Pancreas (tissue), 10 donors: ENCODE data around the gene TSC22D1. TPM values are rescaled to one million over a fixed set of nuclear protein-coding genes. Genes with fewer than 3 reads are reported as not detected.
A peak's percentile ranks its signal among the peaks of the same experiment; 100 is the strongest.

Experiments
- ATAC-seq, 4 donors: fragments of 200-7000 bp; cut with Tn5 transposase; one replicate each; pipeline versions ENCODE4 v1.8.0 to v1.9.1; 2020; ENCODE audit warnings: mild to moderate bottlenecking in 4 of 4, moderate library complexity in 4 of 4
- DNase-seq, 6 donors: peaks; one replicate each; pipeline ENCODE4 v3.0.0-alpha.2; 2020
- FAIRE-seq: peaks from 2 replicates; lab custom pipeline; 2012; peaks lifted over from hg19 to GRCh38; lab: Jason Lieb, UNC
- H3K27ac ChIP-seq, 4 donors: fragments of 200-600 bp; sonication (generic); 1 replicate in 3 of 4; 2 replicates in 1 of 4; pipeline versions ENCODE4 v1.5.0 to v1.8.0; 2020
- H3K27me3 ChIP-seq, 4 donors: fragments of 200-600 bp; one replicate each; pipeline ENCODE4 v1.8.0; 2021
- H3K36me3 ChIP-seq, 3 donors: fragments of 200-600 bp; sonication (generic) in 1 of 3; one replicate each; pipeline versions ENCODE4 v1.5.0 to v1.8.0; 2020 to 2021
- H3K4me1 ChIP-seq, 3 donors: fragments of 200-600 bp; one replicate each; pipeline ENCODE4 v1.8.0; 2021
- H3K4me3 ChIP-seq, 4 donors: fragments of 200-600 bp; sonication (generic) in 2 of 4; one replicate each; pipeline versions ENCODE4 v1.5.0 to v1.8.0; 2020 to 2021
- H3K9me3 ChIP-seq, 4 donors: fragments of 200-600 bp; one replicate each; pipeline ENCODE4 v1.8.0; 2021
- WGBS, 2 donors: extraction: QIAGEN DNeasy Blood & Tissue Kit; methylation state at CpG; one replicate each; pipeline ENCODE4 v1.1.7; 2013; 5-methylcytosine and 5-hydroxymethylcytosine counted together
- intact Hi-C, 3 donors: fragments of 100-400 bp; cut with DNase I; formaldehyde crosslinking; loops; one replicate each; pipeline versions ENCODE4 v1.11.1 to v1.14.2; 2022
- polyA plus RNA-seq, 2 donors: library from polyadenylated mRNA; stranded (reverse); fragments of 200-250 nt; gene quantifications; one replicate each; pipeline ENCODE4 v1.2.3, GENCODE V29; 2013
- total RNA-seq, 6 donors: library from RNA; stranded (reverse); fragmentation: NEBNext Ultra II Directional in 4 of 6; extraction: Animal tissue kit (Norgen Biotek cat#: 25700) in 4 of 6; gene quantifications; one replicate each; pipeline versions ENCODE4 v1.2.1 to v1.2.4, GENCODE V29; 2021 to 2023
- TF ChIP-seq, protein P1 (sequence below), 4 donors: fragments of 200-600 bp; sonication (generic) in 3 of 4; IDR thresholded peaks; one replicate each; pipeline versions ENCODE4 v1.5.0 to v1.8.0; 2021; ENCODE audit warnings: antibody characterized with exemption in 4 of 4
- donor health status: healthy with polysubstance abuse.
- donor health status: DM: no; HTN: no; CAD: no; lungs with moderate emphysema.
- donor health status: DM: no; HTN: no; CAD: no.
- donor health status: control.
- donor health status: control.
- donor health status: Bipolar disorder and iron deficiency.
- donor health status: DM: yes; HTN: yes; CAD: no.
- donor health status: DM: no; HTN: no; CAD: no.
- donor health status: DM: no; HTN: no; CAD: no.
- donor health status: DM: yes; HTN: yes; CAD: no.

Gene TSC22D1
- total and polyA plus RNA-seq, 8 donors, result 16.8 to 49.9 (median 30.2) TPM

GRCh38 chr13:44474122-44474910, 101.8 kb downstream of the TSC22D1 start:
- peak in 3 of 4 donors; percentile 57 to 62 (median 58) for ATAC-seq
- Histone ChIP-seq H3K9me3 (no peaks in the 10 kb centered on the region), H3K4me3 (no peak overlapping the region), H3K4me1 (no peaks in the 10 kb centered on the region), H3K36me3 (no peaks in the 10 kb centered on the region), H3K27me3 (no peaks in the 10 kb centered on the region), H3K27ac (no peak overlapping the region)
- 82% methylated on average over 4 of the region's 4 CpGs for WGBS, 2 donors
- intact Hi-C loops, result no loop called here
- no peak for DNase-seq
- TF ChIP-seq, protein P1, sequence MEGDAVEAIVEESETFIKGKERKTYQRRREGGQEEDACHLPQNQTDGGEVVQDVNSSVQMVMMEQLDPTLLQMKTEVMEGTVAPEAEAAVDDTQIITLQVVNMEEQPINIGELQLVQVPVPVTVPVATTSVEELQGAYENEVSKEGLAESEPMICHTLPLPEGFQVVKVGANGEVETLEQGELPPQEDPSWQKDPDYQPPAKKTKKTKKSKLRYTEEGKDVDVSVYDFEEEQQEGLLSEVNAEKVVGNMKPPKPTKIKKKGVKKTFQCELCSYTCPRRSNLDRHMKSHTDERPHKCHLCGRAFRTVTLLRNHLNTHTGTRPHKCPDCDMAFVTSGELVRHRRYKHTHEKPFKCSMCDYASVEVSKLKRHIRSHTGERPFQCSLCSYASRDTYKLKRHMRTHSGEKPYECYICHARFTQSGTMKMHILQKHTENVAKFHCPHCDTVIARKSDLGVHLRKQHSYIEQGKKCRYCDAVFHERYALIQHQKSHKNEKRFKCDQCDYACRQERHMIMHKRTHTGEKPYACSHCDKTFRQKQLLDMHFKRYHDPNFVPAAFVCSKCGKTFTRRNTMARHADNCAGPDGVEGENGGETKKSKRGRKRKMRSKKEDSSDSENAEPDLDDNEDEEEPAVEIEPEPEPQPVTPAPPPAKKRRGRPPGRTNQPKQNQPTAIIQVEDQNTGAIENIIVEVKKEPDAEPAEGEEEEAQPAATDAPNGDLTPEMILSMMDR (IDR thresholded peaks at IDR 0.05), result no peak
- FAIRE-seq, result no peak

DNA sequence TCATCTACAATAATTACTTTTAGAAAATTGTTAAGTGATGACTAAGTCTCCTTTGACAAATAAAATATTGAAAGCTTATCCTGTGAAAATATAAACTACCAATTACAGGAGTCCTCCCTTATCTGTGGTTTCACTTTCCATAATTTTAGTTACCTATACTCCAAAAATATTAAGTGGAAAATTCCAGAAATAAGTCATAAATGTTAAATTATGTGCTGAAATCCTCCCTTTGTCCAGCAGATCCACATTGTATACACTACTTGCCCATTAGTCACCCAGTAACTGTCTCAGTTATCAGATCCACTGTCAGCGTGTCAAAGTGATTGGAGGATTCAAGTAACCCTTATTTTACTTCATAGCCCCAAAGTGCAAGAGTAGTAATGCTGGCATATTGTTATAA, 104.4 kb downstream of the TSC22D1 start:
- FAIRE-seq (no peak), DNase-seq (no peak), ATAC-seq (no peak)
- Histone ChIP-seq H3K9me3 (no peaks in the 10 kb centered on the region), H3K27ac (no peak overlapping the region), H3K4me1 (no peaks in the 10 kb centered on the region), H3K36me3 (no peaks in the 10 kb centered on the region), H3K4me3 (no peak overlapping the region), H3K27me3 (no peaks in the 10 kb centered on the region)
- intact Hi-C loops, result no loop called here
- TF ChIP-seq, protein P1 (IDR thresholded peaks at IDR 0.05), result no peak
- 48 to 69% methylated on average over 1 of the region's 1 CpG for WGBS, 2 donors

DNA sequence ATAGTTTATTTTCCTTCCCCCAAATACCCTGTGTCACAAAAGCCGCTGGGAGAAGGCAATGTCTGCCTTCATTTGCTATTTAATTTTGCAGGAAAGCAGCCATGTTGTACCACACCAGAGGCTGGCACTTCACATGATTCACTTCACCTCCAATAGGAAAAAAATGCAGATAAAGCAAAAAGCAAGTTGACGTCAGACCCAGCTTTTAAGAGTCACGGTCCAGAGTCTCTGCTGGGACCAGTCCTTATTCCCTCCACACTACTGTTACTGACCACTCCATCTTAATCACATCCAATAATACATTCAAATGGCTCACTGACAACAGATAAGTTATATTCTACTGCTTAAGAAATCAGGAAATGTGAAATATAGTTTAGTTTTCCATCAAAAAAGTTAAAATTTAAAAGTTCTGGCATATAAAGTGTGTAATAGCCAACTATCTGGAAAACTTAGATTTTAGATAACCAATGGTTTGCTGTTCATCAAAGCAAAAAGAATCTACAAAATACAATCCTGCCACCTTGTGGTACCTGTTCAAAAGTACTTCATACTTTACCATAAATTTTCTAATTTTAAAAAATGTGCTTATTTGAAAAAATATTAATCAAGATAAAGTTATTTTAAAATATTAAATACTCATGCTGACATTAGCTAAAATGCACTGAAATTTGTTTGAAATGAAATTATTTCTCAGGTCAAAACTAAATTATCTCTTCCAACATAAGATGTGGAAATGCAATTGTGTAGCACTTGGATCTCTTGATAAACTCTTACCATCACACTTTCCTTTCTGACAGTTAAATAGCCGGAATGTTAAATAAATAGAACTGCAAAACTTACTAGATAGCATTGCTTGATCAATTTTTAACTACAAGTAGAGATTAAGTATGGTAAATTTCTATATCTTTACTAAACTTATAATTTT, 105.2 kb downstream of the TSC22D1 start:
- H3K36me3 ChIP-seq, result no peaks in the 10 kb centered on the region

DNA sequence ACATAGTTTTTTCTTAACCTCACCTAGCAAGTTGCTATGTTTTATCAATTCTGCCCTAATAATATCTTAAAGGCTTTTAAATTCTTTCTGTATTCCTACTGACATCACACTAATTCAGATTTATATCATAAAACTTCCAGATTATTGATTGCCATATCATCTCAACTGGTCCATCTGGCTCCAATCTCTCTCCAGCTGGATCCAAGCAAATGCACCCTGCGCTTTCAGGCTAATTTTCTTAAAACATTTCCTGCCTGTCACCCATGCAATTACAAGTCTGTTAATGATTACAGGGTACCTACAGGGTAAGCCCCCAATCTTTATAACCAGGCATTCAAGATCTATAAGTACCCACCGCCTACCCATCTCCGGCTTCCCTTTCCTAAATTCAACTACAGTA, 107.3 kb downstream of the TSC22D1 start:
- Histone ChIP-seq H3K27me3 (no peaks in the 10 kb centered on the region), H3K36me3 (no peaks in the 10 kb centered on the region), H3K4me3 (no peak overlapping the region), H3K9me3 (no peaks in the 10 kb centered on the region), H3K4me1 (no peaks in the 10 kb centered on the region), H3K27ac (no peak overlapping the region)
- DNase-seq (no peak), ATAC-seq (no peak), FAIRE-seq (no peak)
- TF ChIP-seq, protein P1 (IDR thresholded peaks at IDR 0.05), result no peak
- WGBS, 2 donors, result 87 to 89% methylated on average over 3 of the region's 3 CpGs
- intact Hi-C loops, result no loop called here

More for the DNA sequence above, 105.2 kb downstream of the TSC22D1 start:
- H3K4me3 ChIP-seq, result no peak overlapping the region
- ATAC-seq, result peak in 3 of 4 donors; percentile 59 to 70 (median 60)
- DNase-seq, result no peak
- H3K9me3 ChIP-seq, result no peaks in the 10 kb centered on the region
- WGBS, 2 donors, result 20 to 21% methylated on average over 4 of the region's 4 CpGs
- H3K4me1 ChIP-seq, result no peaks in the 10 kb centered on the region
- peak; percentile 95 for FAIRE-seq
- H3K27me3 ChIP-seq, result no peaks in the 10 kb centered on the region
- intact Hi-C loops, result no loop called here
- TF ChIP-seq, protein P1 (IDR thresholded peaks at IDR 0.05), result peak in 2 of 4 donors; percentile 6 to 44
- no peak overlapping the region for H3K27ac ChIP-seq
